Panc1 (cell line): ENCODE data around the gene SV2B.

ENCODE experiments used
- CTCF ChIP-seq: fragments of 450-650 bp; IDR thresholded peaks from 2 replicates; pipeline ENCODE4 v1.5.1; 2017; ENCODE audit warnings: mild to moderate bottlenecking
- POLR2AphosphoS5 ChIP-seq: IDR thresholded peaks from 2 replicates; pipeline ENCODE4 v1.6.1; 2012; ENCODE audit warnings: mild to moderate bottlenecking, low read depth, low read length, moderate library complexity
- REST ChIP-seq, 2 experiments: IDR thresholded peaks; 2 replicates each; pipeline ENCODE4 v1.6.1; 2011 to 2012; ENCODE audit warnings: low read depth in 2 of 2, control low read depth in 1 of 2, low read length in 1 of 2, mild to moderate bottlenecking in 1 of 2, moderate library complexity in 1 of 2; ENCODE audit not compliant: insufficient read depth in 1 of 2
- SIN3A ChIP-seq: IDR thresholded peaks from 2 replicates; pipeline ENCODE4 v1.6.1; 2012; ENCODE audit warnings: low read depth, mild to moderate bottlenecking, low read length, moderate library complexity, borderline replicate concordance; ENCODE audit not compliant: insufficient read depth
- TCF7L2 ChIP-seq: IDR thresholded peaks from 2 replicates; pipeline ENCODE4 v1.6.1; 2011; ENCODE audit warnings: mild to moderate bottlenecking, low read depth, low read length, inconsistent platforms

- no peak for TF ChIP-seq POLR2AphosphoS5
- no peak for TF ChIP-seq REST (IDR thresholded peaks at IDR 0.05; ENCODE audit: insufficient read depth in 1 of 2, low read depth in 2 of 2, low read length in 1 of 2)
- TF ChIP-seq CTCF: no peak
- TF ChIP-seq SIN3A: no peak
- no peak for TF ChIP-seq TCF7L2
Observed at GRCh38 chr15:91193378-91193720, 93.3 kb downstream of the SV2B start.
